Esophagus muscularis mucosa (tissue), 4 donors: ENCODE measurements around the gene SASH1. TPM values are rescaled to one million over a fixed set of nuclear protein-coding genes. Genes with fewer than 3 reads are reported as not detected.

Experiments used
- DNase-seq: peaks from one replicate; pipeline ENCODE4 v3.0.0-alpha.2; 2017; ENCODE audit errors: extremely low spot score
- H3K27ac ChIP-seq, 4 donors: fragments of 200-600 bp; sonication (generic); replicated peaks in 1 of 4; 1 replicate in 3 of 4; 2 replicates in 1 of 4; pipeline ENCODE4 v1.5.1; 2016 to 2019; ENCODE audit warnings: mild to moderate bottlenecking in 1 of 4
- H3K27me3 ChIP-seq, 4 donors: fragments of 200-600 bp; sonication (generic); one replicate each; pipeline versions ENCODE4 v1.5.1 to v1.6.0; 2016 to 2019
- H3K36me3 ChIP-seq, 4 donors: fragments of 200-600 bp; sonication (generic); one replicate each; pipeline ENCODE4 v1.5.1; 2016 to 2019
- H3K4me1 ChIP-seq, 4 donors: fragments of 200-600 bp; sonication (generic); one replicate each; pipeline ENCODE4 v1.5.1; 2016 to 2019
- H3K4me3 ChIP-seq, 4 donors: fragments of 200-600 bp; sonication (generic); 1 replicate in 2 of 4; 2 replicates in 2 of 4; pipeline ENCODE4 v1.5.1; 2016 to 2019; ENCODE audit warnings: mild to moderate bottlenecking in 4 of 4, moderate library complexity in 1 of 4
- H3K9me3 ChIP-seq, 4 donors: fragments of 200-600 bp; sonication (generic); 1 replicate in 3 of 4; 2 replicates in 1 of 4; pipeline ENCODE4 v1.5.1; 2016 to 2019
- EP300 ChIP-seq: sonication (generic); formaldehyde crosslinking; IDR thresholded peaks from one replicate; pipeline ENCODE4 v1.6.1; 2017; ENCODE audit warnings: antibody characterized with exemption
- POLR2A ChIP-seq: fragments of 450-650 bp; IDR thresholded peaks from one replicate; pipeline ENCODE4 v1.6.1; 2017; ENCODE audit warnings: antibody characterized with exemption, moderate library complexity, mild to moderate bottlenecking, low read depth
- POLR2AphosphoS5 ChIP-seq, 2 donors: sonication (generic); formaldehyde crosslinking; IDR thresholded peaks; one replicate each; pipeline ENCODE4 v1.6.1; 2017; ENCODE audit warnings: antibody characterized with exemption in 2 of 2
- WGBS: methylation state at CpG from one replicate; pipeline ENCODE4 v1.1.5; 2018; 5-methylcytosine and 5-hydroxymethylcytosine counted together
- intact Hi-C: fragments of 100-400 bp; cut with DNase I; formaldehyde crosslinking; loops from one replicate; pipeline ENCODE4 v1.15.1; 2023
- total RNA-seq, 4 donors: library from RNA; depleted of rRNA; stranded (reverse); fragments of >200 nt; gene quantifications; one replicate each; pipeline versions ENCODE4 v1.1.0 to v1.2.1, GENCODE V29; 2016
- TF ChIP-seq, protein P1 (sequence below), 3 experiments: fragments of 200-600 bp in 2 of 3; fragments of 450-650 bp in 1 of 3; sonication (generic) in 2 of 3; IDR thresholded peaks; one replicate each; pipeline ENCODE4 v1.5.1; 2017 to 2019; ENCODE audit warnings: antibody characterized with exemption in 3 of 3, mild to moderate bottlenecking in 2 of 3, moderate library complexity in 1 of 3

Gene SASH1
- total RNA-seq, 4 donors from 2014 or later: 56.5 to 86.6 (median 70.3) TPM

DNA sequence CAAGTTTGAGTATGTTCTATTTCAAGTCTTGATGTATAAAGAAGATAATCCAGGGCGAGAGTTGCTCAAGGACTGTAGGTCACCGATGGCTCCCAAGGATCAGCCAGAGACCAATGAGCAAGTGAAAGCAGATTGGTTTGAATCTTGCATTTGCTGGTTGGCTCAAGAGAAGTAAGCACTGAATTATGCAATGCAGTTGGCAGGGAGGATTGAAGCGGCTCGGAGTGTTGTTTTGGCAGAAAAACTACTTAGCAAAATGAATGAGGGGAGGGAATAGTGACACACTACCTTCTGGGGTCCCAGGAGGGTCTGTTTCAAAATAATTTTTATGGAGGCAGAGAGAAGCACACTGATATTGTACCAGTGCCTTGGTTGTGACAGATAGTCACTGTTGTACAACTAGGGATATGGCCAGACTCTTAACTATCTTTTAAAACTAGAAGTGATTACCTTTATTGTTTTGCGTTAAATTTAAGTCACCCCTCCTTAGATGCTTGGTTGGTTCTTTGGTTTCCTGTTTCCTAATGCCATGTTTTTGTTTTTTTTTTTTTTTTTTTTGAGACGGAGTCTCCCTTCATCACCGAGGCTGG is 15.7 kb downstream of the SASH1 start:
- Histone ChIP-seq H3K36me3 (peaks cover 0 to 3% (median 0%) of the 10 kb centered on the region in 4 donors), H3K27me3 (no peaks in the 10 kb centered on the region), H3K27ac (peak overlapping the region in 3 of 4 donors; percentile 17 to 44 (median 41)), H3K4me3 (no peak overlapping the region), H3K9me3 (no peaks in the 10 kb centered on the region), H3K4me1 (peaks cover 14 to 43% (median 25%) of the 10 kb centered on the region in 4 donors)
- intact Hi-C loops: no loop called here
- WGBS: 48% methylated on average over 7 of the region's 7 CpGs
- no peak for TF ChIP-seq POLR2A
- TF ChIP-seq, protein P1, sequence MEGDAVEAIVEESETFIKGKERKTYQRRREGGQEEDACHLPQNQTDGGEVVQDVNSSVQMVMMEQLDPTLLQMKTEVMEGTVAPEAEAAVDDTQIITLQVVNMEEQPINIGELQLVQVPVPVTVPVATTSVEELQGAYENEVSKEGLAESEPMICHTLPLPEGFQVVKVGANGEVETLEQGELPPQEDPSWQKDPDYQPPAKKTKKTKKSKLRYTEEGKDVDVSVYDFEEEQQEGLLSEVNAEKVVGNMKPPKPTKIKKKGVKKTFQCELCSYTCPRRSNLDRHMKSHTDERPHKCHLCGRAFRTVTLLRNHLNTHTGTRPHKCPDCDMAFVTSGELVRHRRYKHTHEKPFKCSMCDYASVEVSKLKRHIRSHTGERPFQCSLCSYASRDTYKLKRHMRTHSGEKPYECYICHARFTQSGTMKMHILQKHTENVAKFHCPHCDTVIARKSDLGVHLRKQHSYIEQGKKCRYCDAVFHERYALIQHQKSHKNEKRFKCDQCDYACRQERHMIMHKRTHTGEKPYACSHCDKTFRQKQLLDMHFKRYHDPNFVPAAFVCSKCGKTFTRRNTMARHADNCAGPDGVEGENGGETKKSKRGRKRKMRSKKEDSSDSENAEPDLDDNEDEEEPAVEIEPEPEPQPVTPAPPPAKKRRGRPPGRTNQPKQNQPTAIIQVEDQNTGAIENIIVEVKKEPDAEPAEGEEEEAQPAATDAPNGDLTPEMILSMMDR (IDR thresholded peaks at IDR 0.05): no peak
- peak; percentile 65 to 69 for TF ChIP-seq POLR2AphosphoS5 (IDR thresholded peaks at IDR 0.05)
- TF ChIP-seq EP300: no peak
- DNase-seq: no peak

DNA sequence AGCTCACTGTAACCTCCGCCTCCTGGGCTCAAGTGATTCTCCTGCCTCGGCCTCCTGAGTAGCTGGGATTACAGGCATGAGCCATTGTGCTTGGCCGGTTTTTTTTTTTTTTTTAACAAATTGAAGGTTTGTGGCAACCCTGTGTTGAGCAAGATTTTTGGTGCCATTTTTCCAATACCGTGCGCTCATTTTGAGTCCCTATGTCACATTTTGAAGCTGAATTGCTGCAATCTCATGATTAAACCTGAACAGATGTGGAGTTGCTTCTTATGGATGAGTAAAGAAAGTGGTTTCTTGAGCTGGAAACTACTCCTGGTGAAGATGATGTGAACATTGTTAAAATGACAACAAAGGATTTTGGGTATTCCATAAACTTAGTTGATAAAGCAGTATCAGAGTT is 16.6 kb downstream of the SASH1 start:
- TF ChIP-seq POLR2AphosphoS5 (IDR thresholded peaks at IDR 0.05) (no peak), POLR2A (no peak)
- H3K36me3 ChIP-seq: no peaks in the 10 kb centered on the region
- H3K27me3 ChIP-seq: no peaks in the 10 kb centered on the region
- intact Hi-C loops: no loop called here
- H3K9me3 ChIP-seq: no peaks in the 10 kb centered on the region
- 95% methylated on average over 5 of the region's 5 CpGs for WGBS
- no peak overlapping the region for H3K4me3 ChIP-seq
- DNase-seq: no peak
- no peak overlapping the region for H3K27ac ChIP-seq
- peaks cover 19 to 47% (median 27%) of the 10 kb centered on the region in 4 donors for H3K4me1 ChIP-seq

DNA sequence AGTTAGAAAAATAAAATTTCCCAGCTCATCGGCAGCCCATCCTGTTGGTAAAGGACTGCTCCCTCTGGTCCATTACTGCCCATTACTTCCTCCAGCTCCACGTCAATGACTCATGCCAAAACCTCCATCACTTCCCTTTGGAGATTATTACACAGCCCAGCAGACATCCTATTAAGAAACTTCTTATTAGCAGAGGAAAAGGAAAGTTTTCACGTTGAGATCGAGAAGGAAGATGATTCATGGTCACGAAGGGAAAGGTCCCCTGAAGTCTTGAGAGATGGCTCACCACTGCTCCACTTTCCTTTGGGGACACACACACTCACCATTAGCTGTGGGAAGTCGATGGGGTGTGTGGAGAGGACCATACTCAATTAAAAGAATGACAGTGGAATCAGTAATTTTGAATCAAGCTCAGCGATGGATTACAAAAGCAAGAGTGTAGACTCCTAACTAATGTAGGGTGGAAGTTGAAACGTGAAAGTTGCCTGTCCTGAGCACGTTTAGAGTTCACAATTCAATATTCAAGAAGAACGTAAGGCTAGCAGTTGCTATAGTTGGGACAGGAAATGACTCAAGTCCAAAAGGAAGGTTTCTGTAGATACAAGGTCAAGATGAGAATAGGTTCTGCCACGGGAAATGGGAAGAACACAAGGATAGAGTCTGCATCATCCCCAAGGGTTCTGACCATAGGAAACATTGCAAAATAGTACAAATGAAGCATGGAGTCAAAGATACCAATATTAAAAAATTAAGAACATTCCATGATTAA is 21.6 kb downstream of the SASH1 start:
- Histone ChIP-seq H3K27me3 (no peaks in the 10 kb centered on the region), H3K36me3 (no peaks in the 10 kb centered on the region), H3K9me3 (no peaks in the 10 kb centered on the region), H3K27ac (peak overlapping the region; percentile 29 to 72 (median 50)), H3K4me1 (peaks cover 37 to 69% (median 58%) of the 10 kb centered on the region in 4 donors), H3K4me3 (no peak overlapping the region)
- DNase-seq: no peak
- 60% methylated on average over 11 of the region's 11 CpGs for WGBS
- TF ChIP-seq, protein P1 (IDR thresholded peaks at IDR 0.05): no peak
- TF ChIP-seq POLR2AphosphoS5 (IDR thresholded peaks at IDR 0.05) (peak; percentile 44 to 58), POLR2A (no peak), EP300 (no peak)
- intact Hi-C loops: no loop called here

DNA sequence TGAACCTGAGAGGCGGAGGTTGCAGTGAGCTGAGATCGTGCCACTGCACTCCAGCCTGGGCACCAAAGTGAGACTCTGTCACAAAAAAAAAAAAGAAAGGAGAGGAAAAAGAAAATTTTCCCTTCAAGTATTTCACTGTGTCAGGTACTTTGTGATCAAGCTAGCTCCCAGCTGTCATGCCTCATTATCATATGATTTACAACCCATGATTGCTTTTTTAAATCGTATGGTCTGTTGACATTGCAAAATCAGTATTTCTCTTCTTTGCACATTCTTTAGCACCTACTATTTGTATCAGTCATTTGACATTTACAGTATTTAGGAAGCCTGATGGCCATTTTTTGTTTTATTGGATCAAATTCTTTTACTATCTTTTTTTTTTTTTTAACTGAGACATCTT is 22.4 kb downstream of the SASH1 start:
- no peaks in the 10 kb centered on the region for H3K36me3 ChIP-seq
- H3K27ac ChIP-seq: peak overlapping the region; percentile 33 to 72 (median 59)
- no peaks in the 10 kb centered on the region for H3K9me3 ChIP-seq
- WGBS: 84% methylated on average over 3 of the region's 3 CpGs
- H3K27me3 ChIP-seq: no peaks in the 10 kb centered on the region
- TF ChIP-seq POLR2AphosphoS5 (IDR thresholded peaks at IDR 0.05) (no peak), POLR2A (no peak), EP300 (no peak)
- TF ChIP-seq, protein P1 (IDR thresholded peaks at IDR 0.05): no peak
- H3K4me1 ChIP-seq: peaks cover 37 to 66% (median 59%) of the 10 kb centered on the region in 4 donors
- intact Hi-C loops: no loop called here
- no peak for DNase-seq
- no peak overlapping the region for H3K4me3 ChIP-seq

DNA sequence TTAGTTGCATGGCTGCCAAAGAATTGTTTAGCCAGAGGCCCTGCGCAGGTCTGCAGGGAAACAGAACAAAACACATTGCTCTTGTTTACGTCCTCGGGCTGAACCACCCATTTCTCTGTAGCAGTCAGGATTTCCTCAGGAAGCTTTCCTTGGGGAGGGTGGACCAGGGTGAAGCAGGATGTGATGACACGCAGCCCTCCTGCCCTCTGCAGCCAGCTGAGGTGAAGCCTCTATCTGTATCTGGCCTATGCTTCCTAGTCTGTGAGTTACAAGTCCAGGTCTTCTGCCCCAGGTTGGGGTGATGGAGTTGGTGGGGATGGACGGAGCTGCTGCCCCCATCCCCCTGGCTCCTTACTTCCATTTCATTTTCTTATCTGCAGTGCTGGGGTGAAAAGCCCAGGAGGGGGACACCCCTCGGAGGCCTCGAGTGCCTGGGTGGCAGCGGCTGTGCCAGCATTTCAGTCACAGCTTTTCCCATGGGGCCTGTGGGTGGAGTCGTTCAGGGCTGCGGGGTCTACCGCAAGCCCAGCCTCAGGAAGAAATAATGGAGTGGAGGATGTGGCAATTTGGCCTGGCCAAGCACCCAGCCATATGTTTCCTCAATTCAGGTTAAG is 24.9 kb downstream of the SASH1 start:
- DNase-seq: no peak
- TF ChIP-seq EP300 (peak; percentile 60), POLR2A (no peak), POLR2AphosphoS5 (IDR thresholded peaks at IDR 0.05) (peak; percentile 65 to 75)
- TF ChIP-seq, protein P1 (IDR thresholded peaks at IDR 0.05): no peak
- Histone ChIP-seq H3K4me1 (peaks cover 53 to 66% (median 62%) of the 10 kb centered on the region in 4 donors), H3K27ac (peak overlapping the region; percentile 59 to 72 (median 60)), H3K36me3 (no peaks in the 10 kb centered on the region), H3K9me3 (no peaks in the 10 kb centered on the region), H3K4me3 (peak overlapping the region in 1 of 4 donors; percentile 6), H3K27me3 (no peaks in the 10 kb centered on the region)
- WGBS: 64% methylated on average over 11 of the region's 11 CpGs
- intact Hi-C loops: no loop called here
